MM.1S (cell line): Measurements from ENCODE around the gene KATNIP.

Experiments used
- DNase-seq: peaks from one replicate; pipeline ENCODE4 v3.0.0-alpha.2; 2015
- H2AFZ ChIP-seq: fragments of 300-600 bp; sonication (generic); 2 replicates; pipeline ENCODE4 v1.6.0; 2016; ENCODE audit warnings: antibody characterized with exemption, low read length
- H3F3A ChIP-seq: fragments of 300-600 bp; sonication (generic); 2 replicates; pipeline ENCODE4 v1.6.1; 2016; ENCODE audit warnings: mild to moderate bottlenecking, antibody characterized with exemption, low read length, moderate library complexity, mixed read lengths; ENCODE audit not compliant: insufficient read depth
- H3K27ac ChIP-seq: fragments of 300-600 bp; sonication (generic); 2 replicates; pipeline ENCODE4 v1.5.1; 2016; ENCODE audit warnings: mild to moderate bottlenecking, low read length
- H3K27me3 ChIP-seq: fragments of 300-600 bp; sonication (generic); replicated peaks from 2 replicates; pipeline ENCODE4 v1.6.0; 2016; ENCODE audit warnings: low read length; ENCODE audit not compliant: insufficient read depth
- H3K36me3 ChIP-seq: fragments of 300-600 bp; sonication (generic); replicated peaks from 2 replicates; pipeline ENCODE4 v1.6.1; 2016; ENCODE audit warnings: mild to moderate bottlenecking, low read length, mixed read lengths; ENCODE audit not compliant: insufficient read depth
- H3K4me1 ChIP-seq: fragments of 300-600 bp; sonication (generic); 2 replicates; pipeline ENCODE4 v1.6.1; 2016; ENCODE audit warnings: low read length, mixed read lengths
- H3K4me2 ChIP-seq: fragments of 300-600 bp; sonication (generic); 2 replicates; pipeline ENCODE4 v1.6.0; 2016; ENCODE audit warnings: low read depth, low read length
- H3K4me3 ChIP-seq: fragments of 300-600 bp; sonication (generic); 2 replicates; pipeline ENCODE4 v1.5.1; 2016; ENCODE audit warnings: low read length, mixed read lengths
- H3K79me2 ChIP-seq: fragments of 300-600 bp; sonication (generic); 2 replicates; pipeline ENCODE4 v1.6.1; 2016; ENCODE audit warnings: mixed run types, low read length, mixed read lengths
- H3K9ac ChIP-seq: fragments of 300-600 bp; sonication (generic); 2 replicates; pipeline ENCODE4 v1.6.1; 2016; ENCODE audit warnings: low read length, mixed read lengths
- H3K9me2 ChIP-seq: fragments of 300-600 bp; sonication (generic); replicated peaks from 2 replicates; pipeline ENCODE4 v1.6.1; 2016; ENCODE audit warnings: mild to moderate bottlenecking, low read length, mixed read lengths; ENCODE audit not compliant: insufficient read depth
- H3K9me3 ChIP-seq: fragments of 300-600 bp; sonication (generic); replicated peaks from 2 replicates; pipeline ENCODE4 v1.6.1; 2016; ENCODE audit warnings: mild to moderate bottlenecking, low read length, mixed read lengths; ENCODE audit not compliant: insufficient read depth
- H4K20me1 ChIP-seq: fragments of 300-600 bp; sonication (generic); 2 replicates; pipeline ENCODE4 v1.6.1; 2016; ENCODE audit warnings: mild to moderate bottlenecking, low read length, moderate library complexity, mixed read lengths; ENCODE audit not compliant: insufficient read depth
- EZH2 ChIP-seq: fragments of 300-600 bp; sonication (generic); optimal IDR thresholded peaks from 2 replicates; pipeline ENCODE3; 2017; ENCODE audit warnings: low read depth, mild to moderate bottlenecking, antibody characterized with exemption, low read length, mixed read lengths
- EZH2phosphoT487 ChIP-seq: fragments of 300-600 bp; sonication (generic); IDR thresholded peaks from 2 replicates; pipeline ENCODE4 v1.6.1; 2018; ENCODE audit warnings: antibody characterized with exemption, low read length
- TF ChIP-seq, protein P1 (sequence below): fragments of 300-600 bp; sonication (generic); IDR thresholded peaks from 2 replicates; pipeline ENCODE4 v1.5.1; 2016; ENCODE audit warnings: antibody characterized with exemption, low read length, mixed read lengths

Gene KATNIP

DNA sequence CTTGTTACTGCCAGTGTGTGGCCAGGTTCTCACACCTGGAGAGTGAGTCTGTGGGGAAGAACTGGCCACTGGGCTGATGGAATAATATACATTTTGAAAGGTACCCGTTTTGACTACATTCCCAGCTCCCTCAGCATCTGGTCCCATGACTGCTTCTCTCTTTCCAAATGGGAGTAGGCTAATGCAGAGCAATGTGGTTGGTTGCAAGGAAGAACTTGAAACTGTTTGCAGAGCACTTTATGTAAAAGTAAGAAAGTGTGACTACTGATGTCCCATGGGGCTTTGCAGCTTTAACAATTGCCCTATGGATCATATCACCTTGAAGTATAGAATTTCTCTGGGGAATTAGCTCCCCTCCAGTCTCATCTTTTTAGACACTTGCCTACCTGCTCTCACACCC, 9.0 kb downstream of the KATNIP start:
- Histone ChIP-seq H3K4me1 (no peaks in the 10 kb centered on the region), H3K27me3 (no peaks in the 10 kb centered on the region), H3K36me3 (no peaks in the 10 kb centered on the region), H3K9me2 (no peaks in the 10 kb centered on the region), H2AFZ (no peak overlapping the region), H3K27ac (no peak overlapping the region), H3K9me3 (no peaks in the 10 kb centered on the region), H3K4me3 (no peak overlapping the region), H3K9ac (no peak overlapping the region), H3K79me2 (no peaks in the 10 kb centered on the region), H3F3A (no peaks in the 10 kb centered on the region), H3K4me2 (no peak overlapping the region), H4K20me1 (no peaks in the 10 kb centered on the region)
- TF ChIP-seq EZH2phosphoT487 (no peak), EZH2 (no peak)
- TF ChIP-seq, protein P1, sequence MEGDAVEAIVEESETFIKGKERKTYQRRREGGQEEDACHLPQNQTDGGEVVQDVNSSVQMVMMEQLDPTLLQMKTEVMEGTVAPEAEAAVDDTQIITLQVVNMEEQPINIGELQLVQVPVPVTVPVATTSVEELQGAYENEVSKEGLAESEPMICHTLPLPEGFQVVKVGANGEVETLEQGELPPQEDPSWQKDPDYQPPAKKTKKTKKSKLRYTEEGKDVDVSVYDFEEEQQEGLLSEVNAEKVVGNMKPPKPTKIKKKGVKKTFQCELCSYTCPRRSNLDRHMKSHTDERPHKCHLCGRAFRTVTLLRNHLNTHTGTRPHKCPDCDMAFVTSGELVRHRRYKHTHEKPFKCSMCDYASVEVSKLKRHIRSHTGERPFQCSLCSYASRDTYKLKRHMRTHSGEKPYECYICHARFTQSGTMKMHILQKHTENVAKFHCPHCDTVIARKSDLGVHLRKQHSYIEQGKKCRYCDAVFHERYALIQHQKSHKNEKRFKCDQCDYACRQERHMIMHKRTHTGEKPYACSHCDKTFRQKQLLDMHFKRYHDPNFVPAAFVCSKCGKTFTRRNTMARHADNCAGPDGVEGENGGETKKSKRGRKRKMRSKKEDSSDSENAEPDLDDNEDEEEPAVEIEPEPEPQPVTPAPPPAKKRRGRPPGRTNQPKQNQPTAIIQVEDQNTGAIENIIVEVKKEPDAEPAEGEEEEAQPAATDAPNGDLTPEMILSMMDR = no peak
- DNase-seq = no peak

- Histone ChIP-seq H3K4me3 (no peak overlapping the region), H3K79me2 (no peaks in the 10 kb centered on the region), H3K4me2 (no peak overlapping the region), H3F3A (no peaks in the 10 kb centered on the region), H3K9me3 (no peaks in the 10 kb centered on the region), H3K27ac (no peak overlapping the region), H3K27me3 (no peaks in the 10 kb centered on the region), H3K9ac (no peak overlapping the region), H3K36me3 (no peaks in the 10 kb centered on the region), H4K20me1 (no peaks in the 10 kb centered on the region), H3K9me2 (no peaks in the 10 kb centered on the region), H2AFZ (no peak overlapping the region), H3K4me1 (no peaks in the 10 kb centered on the region)
- TF ChIP-seq EZH2phosphoT487 (no peak), EZH2 (no peak)
- TF ChIP-seq, protein P1 = no peak
- DNase-seq = no peak
Measured at GRCh38 chr16:27561216-27561615, 11.3 kb downstream of the KATNIP start.

DNA sequence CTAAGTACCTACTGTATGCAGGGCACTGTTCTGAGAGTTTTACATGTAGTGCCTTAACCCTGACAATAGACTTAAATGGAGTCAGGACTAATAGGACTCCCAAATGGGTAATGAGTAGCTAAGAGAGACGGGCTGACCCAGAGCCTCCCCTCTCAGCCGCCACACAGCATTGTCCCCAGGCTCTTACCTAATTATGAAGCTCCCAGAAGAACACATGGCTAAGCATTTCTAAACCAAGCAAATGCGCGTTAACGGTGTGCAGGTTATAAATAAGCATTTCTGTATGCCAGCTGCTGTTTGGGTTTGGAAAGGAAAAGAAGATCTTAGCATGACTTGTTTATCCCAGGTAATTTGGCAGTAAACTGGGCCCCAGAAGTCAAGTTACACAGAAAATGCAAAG, 14.3 kb downstream of the KATNIP start:
- no peak for DNase-seq

More for the DNA sequence above, 14.3 kb downstream of the KATNIP start:
- Histone ChIP-seq H3K4me2 (no peak overlapping the region), H3K27ac (no peak overlapping the region), H3F3A (no peaks in the 10 kb centered on the region), H3K36me3 (no peaks in the 10 kb centered on the region), H3K4me1 (no peaks in the 10 kb centered on the region), H3K9me3 (no peaks in the 10 kb centered on the region), H3K9me2 (no peaks in the 10 kb centered on the region), H4K20me1 (no peaks in the 10 kb centered on the region), H2AFZ (no peak overlapping the region), H3K27me3 (no peaks in the 10 kb centered on the region), H3K4me3 (no peak overlapping the region), H3K79me2 (no peaks in the 10 kb centered on the region), H3K9ac (no peak overlapping the region)
- TF ChIP-seq EZH2phosphoT487 (no peak), EZH2 (no peak)
- TF ChIP-seq, protein P1 = no peak
